T-cell (primary cell): ENCODE results near the gene SUPT3H. TPM values are rescaled to one million over a fixed set of nuclear protein-coding genes. Genes with fewer than 3 reads are reported as not detected.
A peak's percentile ranks its signal among the peaks of the same experiment; 100 is the strongest.

Experiments used
- ATAC-seq, 4 experiments: fragments of 200-7000 bp in 3 of 4; fragments of 150-1000 bp in 1 of 4; cut with Tn5 transposase; replicated peaks in 1 of 4; 1 replicate in 3 of 4; 2 replicates in 1 of 4; pipeline ENCODE4 v1.10.0; 2021; ENCODE audit warnings: moderate library complexity in 3 of 4, mild to moderate bottlenecking in 2 of 4, moderate number of reproducible peaks in 1 of 4
- CTCF ChIA-PET, 2 donors: fragments of 300-600 bp; sonication (Branson Sonifier 250); formaldehyde crosslinking; loops; one replicate each; lab custom pipeline; 2022; ENCODE audit warnings: antibody characterized with exemption in 2 of 2; lab: Charles Lee
- POLR2A ChIA-PET, 2 donors: fragments of 300-600 bp; sonication (Branson Sonifier 250); formaldehyde crosslinking; loops; one replicate each; lab custom pipeline; 2022; ENCODE audit warnings: antibody characterized with exemption in 2 of 2; lab: Charles Lee
- DNase-seq, 35 experiments: peaks; one replicate each; pipeline versions ENCODE4 v3.0.0 to v3.0.0-alpha.2; 2013 to 2023
- H3K27ac ChIP-seq: one replicate; pipeline ENCODE4 v1.5.1; 2013; ENCODE audit warnings: low read length
- H3K27me3 ChIP-seq, 2 experiments: replicated peaks in 1 of 2; 1 replicate in 1 of 2; 2 replicates in 1 of 2; pipeline versions ENCODE4 v1.6.1 to v1.7.0; 2013; ENCODE audit warnings: low read length in 1 of 2, mixed read lengths in 1 of 2; ENCODE audit not compliant: control insufficient read depth in 2 of 2, insufficient read depth in 2 of 2; ENCODE audit errors: extremely low read depth in 1 of 2
- H3K36me3 ChIP-seq, 2 donors: 1 replicate in 1 of 2; 2 replicates in 1 of 2; pipeline versions ENCODE4 v1.6.1 to v1.7.0; 2013; ENCODE audit warnings: low read length in 1 of 2; ENCODE audit not compliant: control insufficient read depth in 2 of 2, insufficient read depth in 1 of 2; ENCODE audit errors: extremely low read depth in 1 of 2
- H3K4me1 ChIP-seq, 2 experiments: 1 replicate in 1 of 2; 2 replicates in 1 of 2; pipeline versions ENCODE4 v1.6.1 to v1.7.0; 2013; ENCODE audit warnings: low read length in 2 of 2, mixed read lengths in 1 of 2; ENCODE audit not compliant: insufficient read depth in 2 of 2, control insufficient read depth in 1 of 2; ENCODE audit errors: extremely low read depth in 1 of 2
- H3K4me3 ChIP-seq, 2 donors: 1 replicate in 1 of 2; 2 replicates in 1 of 2; pipeline versions ENCODE4 v1.5.1 to v1.7.0; 2013; ENCODE audit warnings: mild to moderate bottlenecking in 2 of 2, low read length in 1 of 2, moderate library complexity in 1 of 2; ENCODE audit not compliant: control insufficient read depth in 1 of 2; ENCODE audit errors: extremely low read depth in 1 of 2
- H3K9me3 ChIP-seq: 2 replicates; pipeline ENCODE4 v1.7.0; 2013
- H3K27ac Mint-ChIP-seq, 2 donors: one replicate each; pipeline ENCODE4 v1.8.0; 2020 to 2021; ENCODE audit warnings: mild to moderate bottlenecking in 2 of 2, mixed read lengths in 2 of 2
- H3K27me3 Mint-ChIP-seq, 2 donors: one replicate each; pipeline ENCODE4 v1.8.0; 2021 to 2022; ENCODE audit warnings: mixed read lengths in 2 of 2
- H3K36me3 Mint-ChIP-seq: one replicate; pipeline ENCODE4 v1.8.0; 2021; ENCODE audit warnings: mixed read lengths
- H3K4me1 Mint-ChIP-seq, 3 donors: one replicate each; pipeline ENCODE4 v1.8.0; 2020 to 2022; ENCODE audit warnings: mixed read lengths in 3 of 3, mild to moderate bottlenecking in 1 of 3
- H3K4me3 Mint-ChIP-seq, 3 donors: one replicate each; pipeline ENCODE4 v1.8.0; 2020 to 2022; ENCODE audit warnings: mild to moderate bottlenecking in 3 of 3, mixed read lengths in 3 of 3, moderate library complexity in 3 of 3
- H3K9me3 Mint-ChIP-seq, 3 donors: one replicate each; pipeline ENCODE4 v1.8.0; 2020 to 2022; ENCODE audit warnings: mixed read lengths in 3 of 3
- WGBS: methylation state at CpG from one replicate; pipeline ENCODE4 v1.1.5; 2013; ENCODE audit warnings: missing lambda C conversion rate; ENCODE audit not compliant: insufficient coverage; 5-methylcytosine and 5-hydroxymethylcytosine counted together
- total RNA-seq, 35 experiments: library from RNA in 6 of 35; stranded (reverse) in 6 of 35; fragments of 120-200 nt in 1 of 35; gene quantifications; one replicate each; pipeline versions ENCODE4 v1.2.1 to v1.2.4 and lab custom pipeline; 2013 to 2026

The SUPT3H gene
- total RNA-seq, 5 donors from 2014 or later (not counting 1 experiment from before 2014, with no cell fraction given): 9.3 to 12.9 (median 10.7) TPM

DNA sequence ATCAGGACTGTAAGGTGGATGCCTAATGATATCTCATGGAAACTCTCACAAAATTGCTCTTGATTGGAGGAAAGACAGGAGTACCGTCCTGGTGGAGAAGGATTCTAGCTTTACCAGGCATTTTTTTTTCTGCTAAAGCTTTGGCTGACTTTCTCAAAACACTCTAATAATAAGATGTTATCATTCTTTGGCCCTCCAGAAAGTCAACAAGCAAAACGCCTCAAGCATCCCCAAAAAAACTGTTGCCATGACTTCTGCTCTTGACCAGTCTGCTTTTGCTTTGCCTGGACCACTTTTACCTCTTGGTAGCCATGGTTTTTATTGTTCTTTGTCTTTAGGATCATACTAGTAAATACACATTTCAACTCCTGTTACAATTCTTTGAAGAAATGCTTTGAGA lies 105.1 kb downstream of the SUPT3H start:
- no peak for ATAC-seq
- no peaks in the 10 kb centered on the region for H3K4me1 ChIP-seq
- H3K4me3 ChIP-seq: no peak overlapping the region
- DNase-seq: no peak
- ChIA-PET POLR2A (no interaction called here), CTCF (no interaction called here)
- no peaks in the 10 kb centered on the region for H3K9me3 ChIP-seq
- H3K27ac Mint-ChIP-seq: no peak overlapping the region
- H3K4me1 Mint-ChIP-seq: no peaks in the 10 kb centered on the region
- H3K36me3 Mint-ChIP-seq: peaks cover 21% of the 10 kb centered on the region
- no peaks in the 10 kb centered on the region for H3K36me3 ChIP-seq
- no peak overlapping the region for H3K4me3 Mint-ChIP-seq
- no peaks in the 10 kb centered on the region for H3K27me3 Mint-ChIP-seq
- peaks cover 0 to 3% of the 10 kb centered on the region in 2 experiments for H3K27me3 ChIP-seq
- H3K9me3 Mint-ChIP-seq: peaks cover 0 to 11% (median 9%) of the 10 kb centered on the region in 3 donors
- no peak overlapping the region for H3K27ac ChIP-seq
- no CpG with 5 or more reads among the region's 2 CpGs for WGBS

DNA sequence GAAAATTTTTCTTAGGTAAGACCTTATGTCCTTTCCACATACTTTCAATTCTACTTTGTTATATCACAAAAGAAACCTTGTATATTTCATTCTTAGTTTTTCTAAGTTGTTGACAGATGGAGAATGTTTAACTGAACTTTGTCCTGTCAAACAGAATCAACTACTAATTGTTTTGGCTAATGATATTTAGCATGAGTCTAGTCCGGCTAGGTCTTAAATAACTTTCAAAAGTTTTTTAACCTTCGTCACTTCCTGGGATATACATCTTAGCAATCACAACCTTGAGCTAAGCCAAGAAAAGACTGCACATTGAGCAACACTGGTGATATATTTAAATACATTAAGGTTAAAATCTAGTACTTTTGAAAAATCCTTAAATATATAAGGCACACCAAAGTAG lies 112.5 kb downstream of the SUPT3H start:
- Mint-ChIP-seq H3K9me3 (no peaks in the 10 kb centered on the region), H3K27ac (no peak overlapping the region), H3K4me1 (peaks cover 0 to 8% (median 6%) of the 10 kb centered on the region in 3 donors), H3K4me3 (no peak overlapping the region), H3K36me3 (peaks cover 6% of the 10 kb centered on the region), H3K27me3 (no peaks in the 10 kb centered on the region)
- CTCF ChIA-PET: no interaction called here
- POLR2A ChIA-PET: no interaction called here
- ATAC-seq (no peak), DNase-seq (no peak)
- Histone ChIP-seq H3K4me1 (no peaks in the 10 kb centered on the region), H3K27ac (no peak overlapping the region), H3K36me3 (no peaks in the 10 kb centered on the region), H3K4me3 (no peak overlapping the region), H3K9me3 (no peaks in the 10 kb centered on the region), H3K27me3 (no peaks in the 10 kb centered on the region)
- no CpG with 5 or more reads among the region's 2 CpGs for WGBS

DNA sequence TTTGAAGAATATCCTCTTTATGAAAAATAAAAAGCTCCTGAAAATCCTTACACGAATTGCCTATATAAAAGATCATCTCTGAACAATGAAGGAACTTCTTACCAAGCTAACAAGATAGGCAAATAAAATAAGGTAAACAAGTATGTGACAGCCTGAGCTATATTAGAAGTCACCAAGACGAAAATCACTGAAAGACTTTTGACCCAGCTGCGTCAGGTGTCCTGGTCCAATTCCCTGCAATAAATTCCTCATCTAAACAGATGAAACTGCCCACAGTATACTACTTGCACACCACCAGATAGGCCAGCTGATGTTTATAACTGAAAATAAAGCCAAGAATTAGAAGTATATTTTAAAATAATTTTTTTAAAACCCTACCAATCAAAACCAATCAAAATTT lies 117.0 kb downstream of the SUPT3H start:
- no peaks in the 10 kb centered on the region for H3K4me1 ChIP-seq
- Mint-ChIP-seq H3K9me3 (no peaks in the 10 kb centered on the region), H3K27me3 (no peaks in the 10 kb centered on the region), H3K4me1 (peaks cover 0 to 8% (median 6%) of the 10 kb centered on the region in 3 donors), H3K27ac (no peak overlapping the region), H3K4me3 (no peak overlapping the region), H3K36me3 (peaks cover 6% of the 10 kb centered on the region)
- no peak overlapping the region for H3K27ac ChIP-seq
- CTCF ChIA-PET: interaction anchor here in 1 of 2 donors (0.6 kb wide), 1 partner anchor 66 kb away, joined by 3 read pairs; no protein-coding TSS in a partner anchor
- H3K36me3 ChIP-seq: no peaks in the 10 kb centered on the region
- no peaks in the 10 kb centered on the region for H3K9me3 ChIP-seq
- no CpG with 5 or more reads among the region's 3 CpGs for WGBS
- no peak overlapping the region for H3K4me3 ChIP-seq
- ATAC-seq (no peak), DNase-seq (no peak)
- POLR2A ChIA-PET: no interaction called here
- no peaks in the 10 kb centered on the region for H3K27me3 ChIP-seq

DNA sequence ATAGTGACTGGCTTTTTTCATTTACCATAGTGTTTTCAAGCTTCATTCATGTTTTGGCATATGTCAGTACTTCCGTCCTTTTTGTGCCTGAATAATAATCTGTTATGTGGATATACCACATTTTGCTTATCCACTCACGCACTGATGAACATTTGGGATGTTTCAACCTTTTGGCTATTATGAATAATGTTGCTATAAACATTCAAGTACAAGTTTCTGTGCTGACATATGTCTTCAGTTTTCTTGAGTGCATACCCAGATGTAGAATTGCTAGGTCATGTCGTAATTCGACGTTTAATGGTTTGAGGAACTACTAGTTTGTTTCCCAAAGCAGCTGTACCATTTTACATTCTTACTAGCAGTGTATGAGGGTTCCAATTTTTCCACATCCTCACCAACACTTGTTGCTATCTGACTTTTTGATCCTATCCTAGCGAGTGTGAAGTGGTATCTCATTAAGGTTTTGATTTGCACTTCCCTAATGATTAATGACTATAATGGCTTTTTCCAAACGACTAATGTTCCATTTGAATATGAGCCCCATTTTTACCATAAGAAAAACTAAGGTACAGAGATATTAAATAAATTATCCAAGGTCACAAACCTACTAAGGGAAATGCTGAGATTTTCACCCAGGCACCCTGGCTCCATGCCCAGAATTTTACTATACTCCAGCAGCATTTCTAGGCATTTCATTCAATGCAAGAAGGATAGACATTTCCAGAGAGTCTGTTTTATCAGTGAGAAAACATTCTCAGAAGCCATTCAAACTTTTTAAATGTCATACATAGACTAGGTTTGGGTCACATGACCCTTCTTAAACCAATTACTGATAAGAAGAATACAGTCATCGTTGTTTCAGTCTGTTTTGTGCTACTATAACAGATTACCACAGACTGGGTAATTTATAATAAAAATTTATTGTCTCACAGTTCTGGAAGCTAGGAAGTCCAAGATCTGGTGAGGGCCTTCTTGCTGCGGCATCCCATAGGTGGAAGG lies 120.7 kb downstream of the SUPT3H start:
- DNase-seq (no peak), ATAC-seq (no peak)
- Histone ChIP-seq H3K4me3 (no peak overlapping the region), H3K9me3 (no peaks in the 10 kb centered on the region), H3K27ac (no peak overlapping the region), H3K4me1 (no peaks in the 10 kb centered on the region), H3K36me3 (no peaks in the 10 kb centered on the region), H3K27me3 (no peaks in the 10 kb centered on the region)
- H3K4me1 Mint-ChIP-seq: peaks cover 0 to 5% (median 0%) of the 10 kb centered on the region in 3 donors
- no peaks in the 10 kb centered on the region for H3K9me3 Mint-ChIP-seq
- H3K4me3 Mint-ChIP-seq: no peak overlapping the region
- H3K36me3 Mint-ChIP-seq: peaks cover 6% of the 10 kb centered on the region
- ChIA-PET CTCF (no interaction called here), POLR2A (no interaction called here)
- H3K27me3 Mint-ChIP-seq: no peaks in the 10 kb centered on the region
- no CpG with 5 or more reads among the region's 9 CpGs for WGBS
- no peak overlapping the region for H3K27ac Mint-ChIP-seq

DNA sequence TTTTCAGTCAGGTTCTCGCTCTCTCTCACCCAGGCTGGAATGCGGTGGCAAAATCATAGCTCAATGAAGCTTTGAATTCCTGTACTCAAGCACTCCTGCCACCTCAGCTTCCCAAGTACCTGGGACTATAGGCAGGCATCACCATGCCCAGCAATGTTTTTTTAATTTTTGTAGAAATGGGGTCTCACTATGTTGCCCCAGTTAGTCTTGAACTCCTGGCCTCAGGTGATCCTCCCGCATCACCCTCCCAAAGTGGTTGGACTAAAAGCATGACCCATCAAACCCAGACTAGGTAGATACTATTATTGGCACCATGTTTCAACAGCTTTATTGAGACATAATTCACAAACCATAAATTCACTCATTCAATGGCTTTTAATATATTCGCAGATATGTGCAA lies 122.3 kb downstream of the SUPT3H start:
- WGBS: 100% methylated on average over 2 of the region's 4 CpGs
- DNase-seq: no peak
- Mint-ChIP-seq H3K27ac (no peak overlapping the region), H3K36me3 (no peaks in the 10 kb centered on the region), H3K9me3 (no peaks in the 10 kb centered on the region), H3K4me1 (no peaks in the 10 kb centered on the region), H3K27me3 (no peaks in the 10 kb centered on the region), H3K4me3 (no peak overlapping the region)
- no peaks in the 10 kb centered on the region for H3K4me1 ChIP-seq
- no peak overlapping the region for H3K27ac ChIP-seq
- no peak overlapping the region for H3K4me3 ChIP-seq
- no peak for ATAC-seq
- ChIA-PET CTCF (no interaction called here), POLR2A (interaction anchor here in 1 of 2 donors (0.7 kb wide), 1 partner anchor 188 kb away, joined by 6 read pairs; no protein-coding TSS in a partner anchor)
- no peaks in the 10 kb centered on the region for H3K36me3 ChIP-seq
- H3K9me3 ChIP-seq: no peaks in the 10 kb centered on the region
- H3K27me3 ChIP-seq: no peaks in the 10 kb centered on the region

- ChIA-PET CTCF (no interaction called here), POLR2A (no interaction called here)
- Mint-ChIP-seq H3K36me3 (no peaks in the 10 kb centered on the region), H3K27me3 (no peaks in the 10 kb centered on the region), H3K4me3 (no peak overlapping the region), H3K4me1 (no peaks in the 10 kb centered on the region), H3K27ac (peak overlapping the region in 1 of 2 donors; percentile 30), H3K9me3 (no peaks in the 10 kb centered on the region)
- no peaks in the 10 kb centered on the region for H3K27me3 ChIP-seq
- H3K9me3 ChIP-seq: no peaks in the 10 kb centered on the region
- no peaks in the 10 kb centered on the region for H3K4me1 ChIP-seq
- WGBS: 100% methylated on average over 1 of the region's 1 CpG
- H3K36me3 ChIP-seq: no peaks in the 10 kb centered on the region
- no peak overlapping the region for H3K4me3 ChIP-seq
- H3K27ac ChIP-seq: no peak overlapping the region
- ATAC-seq: no peak
- no peak for DNase-seq
These were observed 123.5 kb downstream of the SUPT3H start for GRCh38 chr6:45254253-45254652.
